Testis (tissue), 3 donors: Measurements from ENCODE around the gene PITPNC1. TPM values are rescaled to one million over a fixed set of nuclear protein-coding genes. Genes with fewer than 3 reads are reported as not detected.

Experiments
- DNase-seq: peaks from one replicate; pipeline ENCODE4 v3.0.0-alpha.2; 2019
- H3K27ac ChIP-seq, 2 donors: fragments of 200-600 bp; sonication (generic); one replicate each; pipeline ENCODE4 v1.5.1; 2019
- H3K27me3 ChIP-seq: fragments of 200-600 bp; sonication (generic); one replicate; pipeline ENCODE4 v1.5.1; 2019
- H3K36me3 ChIP-seq: fragments of 200-600 bp; sonication (generic); one replicate; pipeline ENCODE4 v1.5.1; 2017; ENCODE audit warnings: low read depth; ENCODE audit errors: missing control alignments
- H3K4me1 ChIP-seq: fragments of 200-600 bp; sonication (generic); one replicate; pipeline ENCODE4 v1.5.1; 2019
- H3K4me3 ChIP-seq, 2 donors: fragments of 200-600 bp; sonication (generic); one replicate each; pipeline ENCODE4 v1.5.1; 2017 to 2019
- H3K9me3 ChIP-seq: fragments of 200-600 bp; sonication (generic); one replicate; pipeline ENCODE4 v1.5.1; 2017
- CTCF ChIP-seq, 3 experiments: fragments of 450-650 bp in 2 of 3; fragments of 200-600 bp in 1 of 3; sonication (generic) in 1 of 3; IDR thresholded peaks; one replicate each; pipeline ENCODE4 v1.5.1; 2016 to 2019; ENCODE audit warnings: antibody characterized with exemption in 3 of 3, mild to moderate bottlenecking in 2 of 3, moderate library complexity in 1 of 3
- POLR2A ChIP-seq: fragments of 450-650 bp; IDR thresholded peaks from one replicate; pipeline ENCODE4 v1.6.1; 2017; ENCODE audit warnings: antibody characterized with exemption, mild to moderate bottlenecking, moderate library complexity
- WGBS, 2 donors: methylation state at CpG; one replicate each; pipeline ENCODE4 v1.1.5; 2018; 5-methylcytosine and 5-hydroxymethylcytosine counted together
- intact Hi-C: fragments of 100-400 bp; cut with DNase I; formaldehyde crosslinking; loops from one replicate; pipeline ENCODE4 v1.15.1; 2023; ENCODE audit warnings: low total_unique reads
- polyA plus RNA-seq: library from polyadenylated mRNA; stranded (reverse); fragments of 350-450 nt; fragmentation: Illumina TruSeq; extraction: RNeasy Lipid Tissue Mini Kit (QIAGEN cat#74804); gene quantifications from one replicate; pipeline ENCODE4 v1.2.3, GENCODE V29; 2014; ENCODE audit warnings: low read depth, low replicate concordance; ENCODE audit not compliant: insufficient read depth
- total RNA-seq, 2 donors: library from RNA; depleted of rRNA; stranded (reverse); fragments of >200 nt; gene quantifications; one replicate each; pipeline ENCODE4 v1.2.3, GENCODE V29; 2016

PITPNC1 gene
- total and polyA plus RNA-seq, 3 donors from 2014 or later: 8.3 to 12.8 (median 12.2) TPM

GRCh38 chr17:67666028-67666427 lies 288.9 kb downstream of the PITPNC1 start:
- H3K9me3 ChIP-seq: no peaks in the 10 kb centered on the region
- H3K36me3 ChIP-seq: no peaks in the 10 kb centered on the region
- WGBS, 2 donors: 87 to 97% methylated on average over 4 of the region's 4 CpGs

GRCh38 chr17:67666710-67667109 lies 289.6 kb downstream of the PITPNC1 start:
- 65 to 82% methylated on average over 2 of the region's 2 CpGs for WGBS, 2 donors
- H3K27ac ChIP-seq: no peak overlapping the region

More at GRCh38 chr17:67666028-67666427, 288.9 kb downstream of the PITPNC1 start:
- intact Hi-C loops: no loop called here
- Histone ChIP-seq H3K4me3 (no peak overlapping the region), H3K4me1 (no peaks in the 10 kb centered on the region), H3K27me3 (no peaks in the 10 kb centered on the region), H3K27ac (no peak overlapping the region)
- DNase-seq: no peak
- no peak for TF ChIP-seq CTCF (IDR thresholded peaks at IDR 0.05)
- no peak for TF ChIP-seq POLR2A

GRCh38 chr17:67671493-67671892 lies 294.4 kb downstream of the PITPNC1 start:
- H3K9me3 ChIP-seq: no peaks in the 10 kb centered on the region
- intact Hi-C loops: no loop called here
- H3K27me3 ChIP-seq: no peaks in the 10 kb centered on the region
- 48% methylated on average over 3 of the region's 3 CpGs for WGBS, 2 donors
- no peaks in the 10 kb centered on the region for H3K4me1 ChIP-seq
- H3K4me3 ChIP-seq: no peak overlapping the region
- no peak for DNase-seq
- TF ChIP-seq POLR2A (no peak), CTCF (IDR thresholded peaks at IDR 0.05) (no peak)
- H3K36me3 ChIP-seq: no peaks in the 10 kb centered on the region
- H3K27ac ChIP-seq: no peak overlapping the region

More at GRCh38 chr17:67666710-67667109, 289.6 kb downstream of the PITPNC1 start:
- intact Hi-C loops: no loop called here
- no peak for DNase-seq
- H3K4me1 ChIP-seq: no peaks in the 10 kb centered on the region
- TF ChIP-seq POLR2A (no peak), CTCF (IDR thresholded peaks at IDR 0.05) (no peak)
- H3K9me3 ChIP-seq: no peaks in the 10 kb centered on the region
- H3K27me3 ChIP-seq: no peaks in the 10 kb centered on the region
- no peaks in the 10 kb centered on the region for H3K36me3 ChIP-seq
- H3K4me3 ChIP-seq: no peak overlapping the region

DNA sequence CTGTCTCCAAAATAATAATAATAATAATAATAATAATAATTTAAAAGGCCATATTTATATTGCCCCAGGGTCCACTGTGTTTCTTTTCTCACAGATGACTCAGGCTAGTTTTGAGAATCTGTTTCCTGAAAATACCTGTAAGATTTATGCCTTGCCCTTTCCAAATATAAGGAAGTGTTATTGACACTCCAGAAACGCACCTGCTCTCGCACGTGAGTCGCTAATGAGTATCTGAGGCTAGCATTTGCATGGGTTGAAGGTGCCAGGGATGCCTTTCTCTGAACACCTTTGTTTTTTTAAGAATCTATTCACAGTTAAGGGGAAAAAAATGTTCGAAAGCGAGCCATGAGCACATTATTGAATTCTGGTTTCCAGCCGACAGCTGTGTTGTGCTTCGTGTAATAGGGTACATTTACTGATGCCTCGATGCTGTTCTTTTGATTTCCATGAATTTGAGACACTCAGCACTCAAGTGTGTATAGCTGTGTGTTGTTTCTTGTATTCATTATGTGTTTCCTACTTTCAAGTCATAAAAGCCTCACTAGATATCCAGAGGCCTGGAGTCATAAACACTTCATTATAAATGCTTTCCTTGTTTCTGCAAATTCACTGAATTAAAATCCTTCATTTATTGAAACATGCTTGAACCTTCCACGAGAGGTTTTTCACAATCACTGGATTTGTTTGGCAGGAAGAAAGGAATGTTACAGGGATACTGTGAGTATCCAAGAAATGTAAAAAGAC lies 295.7 kb downstream of the PITPNC1 start:
- Histone ChIP-seq H3K9me3 (no peaks in the 10 kb centered on the region), H3K36me3 (no peaks in the 10 kb centered on the region), H3K27me3 (no peaks in the 10 kb centered on the region), H3K4me1 (no peaks in the 10 kb centered on the region), H3K4me3 (no peak overlapping the region), H3K27ac (no peak overlapping the region)
- no peak for DNase-seq
- TF ChIP-seq POLR2A: no peak
- TF ChIP-seq CTCF (IDR thresholded peaks at IDR 0.05): no peak
- 88 to 89% methylated on average over 10 of the region's 10 CpGs for WGBS, 2 donors
- intact Hi-C loops: no loop called here

DNA sequence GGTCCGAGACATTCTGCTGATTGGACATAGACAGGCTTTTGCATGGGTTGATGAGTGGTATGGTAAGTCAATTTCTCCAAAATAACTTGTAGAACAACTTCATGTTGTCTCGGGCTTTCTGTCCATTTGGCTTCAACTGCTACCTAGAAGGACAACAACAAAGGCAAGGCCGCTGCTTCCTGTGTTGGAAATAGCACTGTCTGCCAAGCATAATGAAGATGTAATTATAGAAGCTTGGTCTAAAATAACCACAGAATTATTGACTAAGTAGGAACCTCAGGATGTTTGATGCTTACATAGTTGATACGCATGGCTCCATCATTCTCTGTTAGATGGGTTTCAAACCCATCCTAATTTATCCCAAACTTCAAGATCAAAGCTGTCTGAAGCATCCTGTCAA lies 298.4 kb downstream of the PITPNC1 start:
- no peak for DNase-seq
- Histone ChIP-seq H3K4me1 (no peaks in the 10 kb centered on the region), H3K4me3 (no peak overlapping the region), H3K27me3 (no peaks in the 10 kb centered on the region), H3K36me3 (no peaks in the 10 kb centered on the region), H3K9me3 (no peaks in the 10 kb centered on the region), H3K27ac (no peak overlapping the region)
- 86 to 87% methylated on average over 4 of the region's 4 CpGs for WGBS, 2 donors
- TF ChIP-seq POLR2A (no peak), CTCF (IDR thresholded peaks at IDR 0.05) (no peak)
- intact Hi-C loops: no loop called here
